Common myeloid progenitor, CD34-positive (primary cell): ENCODE results near the gene STRADB.
A peak's percentile ranks its signal among the peaks of the same experiment; 100 is the strongest.

Experiments used
- CTCF ChIA-PET: fragments of 350-600 bp; sonication (Branson Sonifier 250); formaldehyde crosslinking; loops from one replicate; lab custom pipeline; 2021; ENCODE audit warnings: antibody characterized with exemption; lab: Charles Lee
- POLR2A ChIA-PET: fragments of 350-600 bp; sonication (Branson Sonifier 250); formaldehyde crosslinking; loops from one replicate; lab custom pipeline; 2021; ENCODE audit warnings: antibody characterized with exemption; lab: Charles Lee
- DNase-seq, 3 donors: peaks; one replicate each; pipeline versions ENCODE4 v3.0.0 to v3.0.0-alpha.2; 2013
- H3K27ac ChIP-seq, 2 experiments: 1 replicate in 1 of 2; 2 replicates in 1 of 2; pipeline ENCODE4 v1.7.0; 2013; ENCODE audit warnings: inconsistent platforms in 2 of 2, low read length in 2 of 2, mild to moderate bottlenecking in 2 of 2, low read depth in 1 of 2, moderate library complexity in 1 of 2; ENCODE audit not compliant: severe bottlenecking in 2 of 2, insufficient read depth in 1 of 2, poor library complexity in 1 of 2
- H3K27me3 ChIP-seq, 5 experiments: replicated peaks in 2 of 5; 1 replicate in 3 of 5; 2 replicates in 2 of 5; pipeline versions ENCODE4 v1.6.1 to v1.7.0; 2013; ENCODE audit warnings: low read length in 4 of 5, mild to moderate bottlenecking in 2 of 5, moderate library complexity in 2 of 5, inconsistent platforms in 1 of 5; ENCODE audit not compliant: insufficient read depth in 5 of 5, control insufficient read depth in 4 of 5
- H3K36me3 ChIP-seq, 4 experiments: 1 replicate in 2 of 4; 2 replicates in 2 of 4; pipeline versions ENCODE4 v1.6.1 to v1.7.0; 2013; ENCODE audit warnings: low read length in 3 of 4, control low read depth in 1 of 4, mild to moderate bottlenecking in 1 of 4; ENCODE audit not compliant: control insufficient read depth in 4 of 4, insufficient read depth in 4 of 4
- H3K4me1 ChIP-seq, 4 experiments: 1 replicate in 3 of 4; 2 replicates in 1 of 4; pipeline versions ENCODE4 v1.6.1 to v1.7.1; 2013; ENCODE audit warnings: low read length in 3 of 4, mild to moderate bottlenecking in 3 of 4, control low read depth in 1 of 4, inconsistent platforms in 1 of 4, moderate library complexity in 1 of 4; ENCODE audit not compliant: control insufficient read depth in 4 of 4, insufficient read depth in 4 of 4; ENCODE audit errors: control extremely low read depth in 1 of 4
- H3K4me3 ChIP-seq, 7 experiments: 1 replicate in 4 of 7; 2 replicates in 3 of 7; pipeline versions ENCODE4 v1.5.1 to v1.7.0; 2013; ENCODE audit warnings: mild to moderate bottlenecking in 7 of 7, low read length in 6 of 7, moderate library complexity in 6 of 7, inconsistent platforms in 2 of 7, low read depth in 2 of 7, control low read depth in 1 of 7; ENCODE audit not compliant: insufficient read depth in 4 of 7, control insufficient read depth in 1 of 7; ENCODE audit errors: extremely low read depth in 1 of 7
- H3K9me3 ChIP-seq, 5 experiments: 1 replicate in 4 of 5; 2 replicates in 1 of 5; pipeline versions ENCODE4 v1.6.1 to v1.7.1; 2013; ENCODE audit warnings: low read length in 4 of 5, mild to moderate bottlenecking in 2 of 5, inconsistent platforms in 1 of 5, low read depth in 1 of 5, moderate library complexity in 1 of 5; ENCODE audit not compliant: control insufficient read depth in 4 of 5, insufficient read depth in 2 of 5; ENCODE audit errors: control extremely low read depth in 1 of 5
- WGBS: methylation state at CpG from one replicate; pipeline ENCODE4 v1.1.5; 2013; ENCODE audit not compliant: insufficient coverage; 5-methylcytosine and 5-hydroxymethylcytosine counted together

Gene STRADB

GRCh38 chr2:201484805-201485204, 33.3 kb downstream of the STRADB start:
- ChIA-PET CTCF (no interaction called here), POLR2A (no interaction called here)
- Histone ChIP-seq H3K36me3 (peaks cover 5 to 10% (median 7%) of the 10 kb centered on the region in 4 experiments), H3K27me3 (no peaks in the 10 kb centered on the region), H3K27ac (no peak overlapping the region), H3K4me1 (peaks cover 0 to 3% (median 0%) of the 10 kb centered on the region in 4 experiments), H3K9me3 (peaks cover 0 to 8% (median 0%) of the 10 kb centered on the region in 5 experiments), H3K4me3 (no peak overlapping the region)
- 54% methylated on average over 4 of the region's 4 CpGs for WGBS
- DNase-seq, result no peak

- ChIA-PET POLR2A (no interaction called here), CTCF (no interaction called here)
- WGBS, result 100% methylated on average over 2 of the region's 4 CpGs
- no peaks in the 10 kb centered on the region for H3K9me3 ChIP-seq
- H3K36me3 ChIP-seq, result no peaks in the 10 kb centered on the region
- peaks cover 0 to 3% (median 0%) of the 10 kb centered on the region in 4 experiments for H3K4me1 ChIP-seq
- no peak overlapping the region for H3K4me3 ChIP-seq
- H3K27me3 ChIP-seq, result no peaks in the 10 kb centered on the region
- no peak overlapping the region for H3K27ac ChIP-seq
- DNase-seq, result no peak
These were observed 38.8 kb downstream of the STRADB start for GRCh38 chr2:201490291-201490690.

GRCh38 chr2:201496785-201497184, 45.2 kb downstream of the STRADB start:
- Histone ChIP-seq H3K27me3 (no peaks in the 10 kb centered on the region), H3K9me3 (no peaks in the 10 kb centered on the region), H3K27ac (no peak overlapping the region), H3K4me1 (no peaks in the 10 kb centered on the region), H3K36me3 (no peaks in the 10 kb centered on the region), H3K4me3 (no peak overlapping the region)
- POLR2A ChIA-PET, result no interaction called here
- CTCF ChIA-PET, result no interaction called here
- DNase-seq, result no peak
- no CpG with 5 or more reads among the region's 1 CpG for WGBS

- Histone ChIP-seq H3K27me3 (no peaks in the 10 kb centered on the region), H3K4me3 (no peak overlapping the region), H3K9me3 (peaks cover 0 to 16% (median 0%) of the 10 kb centered on the region in 5 experiments), H3K4me1 (no peaks in the 10 kb centered on the region), H3K36me3 (no peaks in the 10 kb centered on the region), H3K27ac (no peak overlapping the region)
- DNase-seq, result no peak
- WGBS, result no CpG with 5 or more reads among the region's 3 CpGs
- ChIA-PET POLR2A (no interaction called here), CTCF (no interaction called here)
These were observed 49.0 kb downstream of the STRADB start for GRCh38 chr2:201500534-201500933.

- H3K4me1 ChIP-seq, result no peaks in the 10 kb centered on the region
- H3K9me3 ChIP-seq, result peaks cover 0 to 16% (median 2%) of the 10 kb centered on the region in 5 experiments
- H3K36me3 ChIP-seq, result no peaks in the 10 kb centered on the region
- no peaks in the 10 kb centered on the region for H3K27me3 ChIP-seq
- peak in 1 of 3 donors; percentile 8 for DNase-seq
- no peak overlapping the region for H3K27ac ChIP-seq
- no peak overlapping the region for H3K4me3 ChIP-seq
- no CpG with 5 or more reads among the region's 2 CpGs for WGBS
- CTCF ChIA-PET, result no interaction called here
- POLR2A ChIA-PET, result no interaction called here
These were observed 51.2 kb downstream of the STRADB start for GRCh38 chr2:201502713-201503112.

GRCh38 chr2:201507725-201508124, 56.2 kb downstream of the STRADB start:
- H3K4me1 ChIP-seq, result no peaks in the 10 kb centered on the region
- H3K9me3 ChIP-seq, result peaks cover 0 to 13% (median 4%) of the 10 kb centered on the region in 5 experiments
- CTCF ChIA-PET, result no interaction called here
- H3K36me3 ChIP-seq, result no peaks in the 10 kb centered on the region
- POLR2A ChIA-PET, result no interaction called here
- DNase-seq, result no peak
- WGBS, result 90% methylated on average over 2 of the region's 4 CpGs
- H3K27me3 ChIP-seq, result no peaks in the 10 kb centered on the region
- no peak overlapping the region for H3K27ac ChIP-seq
- H3K4me3 ChIP-seq, result no peak overlapping the region

GRCh38 chr2:201513271-201513670, 61.7 kb downstream of the STRADB start:
- ChIA-PET CTCF (no interaction called here), POLR2A (no interaction called here)
- Histone ChIP-seq H3K36me3 (no peaks in the 10 kb centered on the region), H3K4me3 (no peak overlapping the region), H3K27me3 (no peaks in the 10 kb centered on the region), H3K27ac (no peak overlapping the region), H3K4me1 (no peaks in the 10 kb centered on the region), H3K9me3 (no peaks in the 10 kb centered on the region)
- WGBS, result no CpG with 5 or more reads among the region's 1 CpG
- DNase-seq, result no peak
